Psoas muscle (tissue), 8 donors: ENCODE results near the gene OBP2A. TPM values are rescaled to one million over a fixed set of nuclear protein-coding genes. Genes with fewer than 3 reads are reported as not detected.

ENCODE experiments used
- ATAC-seq, 4 donors: fragments of 200-7000 bp; cut with Tn5 transposase; one replicate each; pipeline ENCODE4 v1.9.1; 2020; ENCODE audit warnings: moderate library complexity in 3 of 4, mild to moderate bottlenecking in 2 of 4
- DNase-seq, 2 donors: peaks; one replicate each; pipeline ENCODE4 v3.0.0-alpha.2; 2020
- H3K27ac ChIP-seq: fragments of 200-600 bp; one replicate; pipeline ENCODE4 v1.8.0; 2022
- H3K27me3 ChIP-seq, 3 donors: fragments of 200-600 bp in 1 of 3; one replicate each; pipeline versions ENCODE4 v1.6.1 to v1.8.0; 2013 to 2022; ENCODE audit warnings: low read length in 2 of 3, mild to moderate bottlenecking in 2 of 3, moderate library complexity in 1 of 3; ENCODE audit not compliant: insufficient read depth in 3 of 3
- H3K36me3 ChIP-seq, 2 donors: fragments of 200-600 bp in 1 of 2; one replicate each; pipeline versions ENCODE4 v1.6.1 to v1.8.0; 2013 to 2022; ENCODE audit warnings: low read depth in 1 of 2, mild to moderate bottlenecking in 1 of 2, moderate library complexity in 1 of 2; ENCODE audit not compliant: insufficient read depth in 1 of 2
- H3K4me1 ChIP-seq: fragments of 200-600 bp; one replicate; pipeline ENCODE4 v1.8.0; 2022
- H3K4me3 ChIP-seq: fragments of 200-600 bp; one replicate; pipeline ENCODE4 v1.8.0; 2022; ENCODE audit warnings: mild to moderate bottlenecking
- H3K9me3 ChIP-seq: fragments of 200-600 bp; one replicate; pipeline ENCODE4 v1.8.0; 2022
- WGBS, 3 donors: extraction: QIAGEN DNeasy Blood & Tissue Kit; methylation state at CpG; one replicate each; pipeline versions ENCODE4 v1.1.6 to v1.1.7; 2013; 5-methylcytosine and 5-hydroxymethylcytosine counted together
- intact Hi-C, 2 donors: fragments of 100-400 bp; cut with DNase I; formaldehyde crosslinking; loops; one replicate each; pipeline versions ENCODE4 v1.11.0 to v1.14.2; 2022
- polyA plus RNA-seq, 3 donors: library from polyadenylated mRNA; stranded (reverse); fragments of 200-250 nt; gene quantifications; one replicate each; pipeline ENCODE4 v1.2.3, GENCODE V29; 2013
- total RNA-seq, 4 donors: library from RNA; stranded (reverse); fragmentation: NEBNext Ultra II Directional in 2 of 4; extraction: Animal tissue kit (Norgen Biotek cat#: 25700) in 2 of 4; gene quantifications; one replicate each; pipeline versions ENCODE4 v1.2.1 to v1.2.4, GENCODE V29; 2021 to 2023
- TF ChIP-seq, protein P1 (sequence below): fragments of 200-600 bp; IDR thresholded peaks from one replicate; pipeline ENCODE4 v1.8.0; 2022; ENCODE audit warnings: antibody characterized with exemption
- donor health status: healthy with polysubstance abuse.
- donor health status: DM: no; HTN: no; CAD: no; lungs with moderate emphysema.
- donor health status: Bipolar disorder and iron deficiency.
- donor health status: healthy.
- donor health status: DM: yes; HTN: yes; CAD: no.
- donor health status: DM: no; HTN: no; CAD: no.
- donor health status: DM: no; HTN: no; CAD: no.
- donor health status: DM: yes; HTN: yes; CAD: no.

OBP2A gene
- total and polyA plus RNA-seq, 7 donors = not detected

DNA sequence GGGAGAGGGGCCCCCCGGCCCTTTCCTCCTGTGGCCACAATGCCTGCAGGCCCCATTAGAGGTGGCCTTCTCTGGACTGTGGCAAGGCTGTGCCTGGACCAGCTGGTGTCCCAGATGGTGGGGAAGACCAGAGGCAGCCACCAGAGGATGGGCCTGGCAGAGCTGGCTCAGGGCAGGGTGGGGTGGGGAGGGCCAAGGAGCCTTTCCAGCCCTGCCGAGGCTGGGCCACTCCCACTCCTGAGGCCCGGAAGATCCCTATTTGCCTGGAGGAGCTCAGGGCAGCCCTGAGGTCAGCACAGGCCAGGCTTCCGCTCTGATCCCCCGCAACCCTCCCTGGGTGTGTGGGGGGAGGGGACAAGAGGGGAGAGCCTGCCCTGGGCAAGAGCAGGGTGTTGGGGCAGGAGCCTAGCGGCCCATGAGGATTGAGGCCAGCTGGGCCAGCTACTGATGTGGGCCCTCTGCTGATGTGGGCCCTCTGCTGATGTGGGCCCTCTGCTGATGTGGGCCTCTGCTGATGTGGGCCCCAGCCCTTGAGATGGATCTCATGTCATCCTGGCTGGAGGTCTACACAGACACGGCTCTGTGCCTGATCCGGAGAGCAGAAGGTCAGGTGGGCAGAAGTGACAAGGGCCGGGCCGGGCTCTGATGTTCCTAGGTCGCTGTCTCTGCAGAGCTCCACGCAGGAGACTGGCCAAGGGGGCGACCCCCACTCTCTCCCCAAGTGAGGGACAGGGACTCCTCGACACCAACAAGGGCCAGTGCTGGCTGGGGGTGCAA, 39.4 kb upstream of the OBP2A start:
- 59 to 67% (median 62%) methylated on average over 13 to 14 of the region's 14 CpGs for WGBS, 3 donors
- DNase-seq (no peak), ATAC-seq (no peak)
- TF ChIP-seq, protein P1, sequence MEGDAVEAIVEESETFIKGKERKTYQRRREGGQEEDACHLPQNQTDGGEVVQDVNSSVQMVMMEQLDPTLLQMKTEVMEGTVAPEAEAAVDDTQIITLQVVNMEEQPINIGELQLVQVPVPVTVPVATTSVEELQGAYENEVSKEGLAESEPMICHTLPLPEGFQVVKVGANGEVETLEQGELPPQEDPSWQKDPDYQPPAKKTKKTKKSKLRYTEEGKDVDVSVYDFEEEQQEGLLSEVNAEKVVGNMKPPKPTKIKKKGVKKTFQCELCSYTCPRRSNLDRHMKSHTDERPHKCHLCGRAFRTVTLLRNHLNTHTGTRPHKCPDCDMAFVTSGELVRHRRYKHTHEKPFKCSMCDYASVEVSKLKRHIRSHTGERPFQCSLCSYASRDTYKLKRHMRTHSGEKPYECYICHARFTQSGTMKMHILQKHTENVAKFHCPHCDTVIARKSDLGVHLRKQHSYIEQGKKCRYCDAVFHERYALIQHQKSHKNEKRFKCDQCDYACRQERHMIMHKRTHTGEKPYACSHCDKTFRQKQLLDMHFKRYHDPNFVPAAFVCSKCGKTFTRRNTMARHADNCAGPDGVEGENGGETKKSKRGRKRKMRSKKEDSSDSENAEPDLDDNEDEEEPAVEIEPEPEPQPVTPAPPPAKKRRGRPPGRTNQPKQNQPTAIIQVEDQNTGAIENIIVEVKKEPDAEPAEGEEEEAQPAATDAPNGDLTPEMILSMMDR = no peak
- Histone ChIP-seq H3K4me3 (no peak overlapping the region), H3K9me3 (peaks cover 4% of the 10 kb centered on the region), H3K27me3 (peaks cover 0 to 4% (median 0%) of the 10 kb centered on the region in 3 donors), H3K36me3 (peaks cover 0 to 32% of the 10 kb centered on the region in 2 donors), H3K4me1 (peaks cover 6% of the 10 kb centered on the region), H3K27ac (no peak overlapping the region)
- intact Hi-C loops = loop anchor here in 1 of 2 donors (10.0 kb wide), 1 partner anchor 1372 kb away; the partner anchor contains the start of gene WDR5

DNA sequence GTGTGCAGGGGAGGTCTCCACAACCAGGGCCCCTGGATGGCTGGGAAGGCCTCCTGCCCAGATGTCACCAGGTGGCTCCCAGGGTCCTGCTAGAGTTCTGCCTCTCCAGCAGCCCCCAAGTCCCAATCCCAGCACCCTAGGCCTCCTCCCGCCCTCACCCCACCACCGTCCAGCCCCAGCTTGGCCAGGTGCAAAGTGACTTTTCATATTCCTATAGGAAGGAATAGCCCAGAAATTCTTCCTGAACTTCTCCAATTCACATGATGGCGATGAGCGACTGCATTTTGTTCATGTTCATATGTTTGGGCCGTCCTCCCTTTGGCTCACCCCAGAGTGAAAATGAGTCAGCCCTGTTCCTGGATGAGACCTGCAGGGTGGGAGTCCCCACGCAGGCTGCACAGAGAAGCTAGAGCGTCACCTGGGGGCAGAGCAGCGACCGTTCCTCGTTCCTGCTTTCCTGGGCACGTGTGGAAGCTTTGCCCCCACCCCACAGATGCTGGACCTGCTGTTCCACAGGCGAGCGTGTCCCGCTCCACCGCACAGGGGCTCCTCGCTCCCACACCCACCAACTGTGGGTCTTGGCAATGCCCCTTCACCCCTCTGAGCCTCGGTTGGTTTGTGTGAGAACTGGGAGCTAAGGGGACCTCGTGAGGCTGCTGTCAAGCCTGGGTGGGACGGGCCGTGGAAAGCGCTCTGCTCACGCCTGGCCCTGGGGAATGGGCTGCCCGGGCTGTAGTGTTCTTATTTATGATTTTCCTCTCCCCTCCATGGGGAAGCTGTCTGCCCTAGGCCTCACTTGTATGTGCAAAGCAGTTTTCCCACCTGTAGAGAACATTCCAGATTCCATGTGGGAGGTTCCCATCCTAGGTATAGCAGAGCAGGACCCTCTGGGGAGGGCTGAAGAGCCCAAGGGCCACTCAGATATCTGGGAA, 38.6 kb upstream of the OBP2A start:
- Histone ChIP-seq H3K27ac (no peak overlapping the region), H3K27me3 (peaks cover 0 to 4% (median 0%) of the 10 kb centered on the region in 3 donors), H3K4me1 (no peaks in the 10 kb centered on the region), H3K4me3 (no peak overlapping the region), H3K36me3 (peaks cover 0 to 27% of the 10 kb centered on the region in 2 donors), H3K9me3 (peaks cover 4% of the 10 kb centered on the region)
- no peak for ATAC-seq
- 78 to 85% (median 84%) methylated on average over 23 of the region's 23 CpGs for WGBS, 3 donors
- intact Hi-C loops = loop anchor here (1.0 to 10.0 kb wide), 2 partner anchors 12 to 1373 kb away; partner anchors contain the start of gene WDR5 (in 1 of the 2)
- DNase-seq = no peak
- TF ChIP-seq, protein P1 = no peak

- intact Hi-C loops = loop anchor here (1.0 to 10.0 kb wide), 2 partner anchors 13 to 1374 kb away; partner anchors contain the start of gene WDR5 (in 1 of the 2)
- peaks cover 0 to 4% (median 0%) of the 10 kb centered on the region in 3 donors for H3K27me3 ChIP-seq
- peaks cover 4% of the 10 kb centered on the region for H3K9me3 ChIP-seq
- peaks cover 0 to 19% of the 10 kb centered on the region in 2 donors for H3K36me3 ChIP-seq
- no peak overlapping the region for H3K4me3 ChIP-seq
- no peak overlapping the region for H3K27ac ChIP-seq
- WGBS, 3 donors = 85 to 89% (median 87%) methylated on average over 9 of the region's 9 CpGs
- DNase-seq (no peak), ATAC-seq (no peak)
- no peaks in the 10 kb centered on the region for H3K4me1 ChIP-seq
- TF ChIP-seq, protein P1 = no peak
Observed at GRCh38 chr9:135508211-135508820, 37.6 kb upstream of the OBP2A start.

- Histone ChIP-seq H3K27me3 (peaks cover 0 to 5% (median 0%) of the 10 kb centered on the region in 3 donors), H3K36me3 (peaks cover 0 to 7% of the 10 kb centered on the region in 2 donors), H3K9me3 (peaks cover 4% of the 10 kb centered on the region), H3K4me1 (no peaks in the 10 kb centered on the region), H3K27ac (no peak overlapping the region), H3K4me3 (no peak overlapping the region)
- TF ChIP-seq, protein P1 = no peak
- no peak for ATAC-seq
- DNase-seq = no peak
- intact Hi-C loops = loop anchor here in 1 of 2 donors (10.0 kb wide), 1 partner anchor 1375 kb away; the partner anchor contains the start of gene WDR5
- 78 to 89% (median 84%) methylated on average over 2 of the region's 2 CpGs for WGBS, 3 donors
Observed at GRCh38 chr9:135509458-135509857, 36.5 kb upstream of the OBP2A start.
